ENCODE results near the gene GJC1. TPM values are rescaled to one million over a fixed set of nuclear protein-coding genes. Genes with fewer than 3 reads are reported as not detected.
"Not testable (repeated sequence)": the region's sequence is repeated elsewhere in the genome, so short reads cannot be mapped to it uniquely, and the experiment has no call there.

GJC1 gene
- total and polyA plus RNA-seq, 2 donors (not counting 1 experiment from before 2014, with no cell fraction given): 33.9 to 97.3 TPM

GRCh38 chr17:44820631-44821212 is 9.4 kb downstream of the GJC1 start:
- TF ChIP-seq EZH2 (IDR thresholded peaks at IDR 0.05; ENCODE audit: low read length, missing control alignments) (no peak), CTCF (conservative IDR thresholded peaks at IDR 0.05 in 1 of 2, IDR thresholded peaks at IDR 0.05 in 1 of 2; ENCODE audit: low read depth in 1 of 2, low read length in 2 of 2) (no peak)
- Histone ChIP-seq H3K4me2 (ENCODE audit: extremely low read depth, insufficient read depth, low read length) (peak overlapping the region; percentile 26), H3K9ac (ENCODE audit: insufficient read depth, low read length) (no peak overlapping the region), H3K4me1 (ENCODE audit: control insufficient read depth, extremely low read depth, insufficient read depth, low read length) (peaks cover 27% of the 10 kb centered on the region), H3K36me3 (ENCODE audit: control insufficient read depth, insufficient read depth, low read length) (no peaks in the 10 kb centered on the region), H2AFZ (ENCODE audit: low read length) (no peak overlapping the region), H3K27ac (ENCODE audit: insufficient read depth, low read length) (peak overlapping the region; percentile 80), H4K20me1 (ENCODE audit: control insufficient read depth, extremely low read depth, insufficient read depth, low read length) (no peaks in the 10 kb centered on the region), H3K9me3 (ENCODE audit: control insufficient read depth, insufficient read depth, low read depth, low read length) (no peaks in the 10 kb centered on the region), H3K27me3 (ENCODE audit: control insufficient read depth, insufficient read depth, low read length) (no peaks in the 10 kb centered on the region), H3K79me2 (ENCODE audit: control insufficient read depth, insufficient read depth, low read length) (peaks cover 75% of the 10 kb centered on the region), H3K4me3 (replicated peaks in 1 of 4; ENCODE audit: control extremely low read depth in 1 of 4, insufficient read depth in 1 of 4, low read depth in 3 of 4, low read length in 4 of 4) (peak overlapping the region in 2 of 4 experiments; percentile 1 to 34)
- peak; percentile 83 to 95 for DNase-seq (ENCODE audit: low read depth in 2 of 2)

GRCh38 chr17:44818508-44818907 is 11.6 kb downstream of the GJC1 start:
- H3K4me3 ChIP-seq (replicated peaks in 1 of 4; ENCODE audit: control extremely low read depth in 1 of 4, insufficient read depth in 1 of 4, low read depth in 3 of 4, low read length in 4 of 4); H3K9ac ChIP-seq (ENCODE audit: insufficient read depth, low read length); H3K36me3 ChIP-seq (ENCODE audit: control insufficient read depth, insufficient read depth, low read length); H3K9me3 ChIP-seq (ENCODE audit: control insufficient read depth, insufficient read depth, low read depth, low read length); H4K20me1 ChIP-seq (ENCODE audit: control insufficient read depth, extremely low read depth, insufficient read depth, low read length); H3K27ac ChIP-seq (ENCODE audit: insufficient read depth, low read length); H2AFZ ChIP-seq (ENCODE audit: low read length); H3K4me2 ChIP-seq (ENCODE audit: extremely low read depth, insufficient read depth, low read length); DNase-seq (ENCODE audit: low read depth in 2 of 2); H3K27me3 ChIP-seq (ENCODE audit: control insufficient read depth, insufficient read depth, low read length): not testable (repeated sequence)
- Histone ChIP-seq H3K79me2 (ENCODE audit: control insufficient read depth, insufficient read depth, low read length) (peaks cover 73% of the 10 kb centered on the region), H3K4me1 (ENCODE audit: control insufficient read depth, extremely low read depth, insufficient read depth, low read length) (peaks cover 33% of the 10 kb centered on the region)

- peak overlapping the region; percentile 3 for H3K27ac ChIP-seq (ENCODE audit: insufficient read depth, low read length)
- no peak overlapping the region for H3K4me2 ChIP-seq (ENCODE audit: extremely low read depth, insufficient read depth, low read length)
- peaks cover 19% of the 10 kb centered on the region for H3K4me1 ChIP-seq (ENCODE audit: control insufficient read depth, extremely low read depth, insufficient read depth, low read length)
- H3K9me3 ChIP-seq (ENCODE audit: control insufficient read depth, insufficient read depth, low read depth, low read length): no peaks in the 10 kb centered on the region
- peaks cover 1% of the 10 kb centered on the region for H3K36me3 ChIP-seq (ENCODE audit: control insufficient read depth, insufficient read depth, low read length)
- H4K20me1 ChIP-seq (ENCODE audit: control insufficient read depth, extremely low read depth, insufficient read depth, low read length): no peaks in the 10 kb centered on the region
- DNase-seq (ENCODE audit: low read depth in 2 of 2): peak in 1 of 2 donors; percentile 39
- TF ChIP-seq EZH2 (IDR thresholded peaks at IDR 0.05; ENCODE audit: low read length, missing control alignments) (no peak), CTCF (conservative IDR thresholded peaks at IDR 0.05 in 1 of 2, IDR thresholded peaks at IDR 0.05 in 1 of 2; ENCODE audit: low read depth in 1 of 2, low read length in 2 of 2) (no peak)
- H3K9ac ChIP-seq (ENCODE audit: insufficient read depth, low read length): no peak overlapping the region
- no peak overlapping the region for H3K4me3 ChIP-seq (replicated peaks in 1 of 4; ENCODE audit: control extremely low read depth in 1 of 4, insufficient read depth in 1 of 4, low read depth in 3 of 4, low read length in 4 of 4)
- no peak overlapping the region for H2AFZ ChIP-seq (ENCODE audit: low read length)
- no peaks in the 10 kb centered on the region for H3K27me3 ChIP-seq (ENCODE audit: control insufficient read depth, insufficient read depth, low read length)
- peaks cover 87% of the 10 kb centered on the region for H3K79me2 ChIP-seq (ENCODE audit: control insufficient read depth, insufficient read depth, low read length)
These were observed 17.8 kb downstream of the GJC1 start for GRCh38 chr17:44812263-44812662.

GRCh38 chr17:44808656-44809388 is 21.3 kb downstream of the GJC1 start:
- not testable (repeated sequence) for H3K27me3 ChIP-seq (ENCODE audit: control insufficient read depth, insufficient read depth, low read length); H3K27ac ChIP-seq (ENCODE audit: insufficient read depth, low read length); H4K20me1 ChIP-seq (ENCODE audit: control insufficient read depth, extremely low read depth, insufficient read depth, low read length); H3K9me3 ChIP-seq (ENCODE audit: control insufficient read depth, insufficient read depth, low read depth, low read length); H3K36me3 ChIP-seq (ENCODE audit: control insufficient read depth, insufficient read depth, low read length); H3K4me2 ChIP-seq (ENCODE audit: extremely low read depth, insufficient read depth, low read length); DNase-seq (ENCODE audit: low read depth in 2 of 2); H2AFZ ChIP-seq (ENCODE audit: low read length); H3K9ac ChIP-seq (ENCODE audit: insufficient read depth, low read length); H3K4me3 ChIP-seq (replicated peaks in 1 of 4; ENCODE audit: control extremely low read depth in 1 of 4, insufficient read depth in 1 of 4, low read depth in 3 of 4, low read length in 4 of 4)
- peaks cover 14% of the 10 kb centered on the region for H3K4me1 ChIP-seq (ENCODE audit: control insufficient read depth, extremely low read depth, insufficient read depth, low read length)
- peaks cover 90% of the 10 kb centered on the region for H3K79me2 ChIP-seq (ENCODE audit: control insufficient read depth, insufficient read depth, low read length)
